Measurements from ENCODE around the gene TXNDC8. TPM values are rescaled to one million over a fixed set of nuclear protein-coding genes. Genes with fewer than 3 reads are reported as not detected.

Gene TXNDC8
- total and polyA plus RNA-seq, 2 experiments from 2014 or later: not detected

DNA sequence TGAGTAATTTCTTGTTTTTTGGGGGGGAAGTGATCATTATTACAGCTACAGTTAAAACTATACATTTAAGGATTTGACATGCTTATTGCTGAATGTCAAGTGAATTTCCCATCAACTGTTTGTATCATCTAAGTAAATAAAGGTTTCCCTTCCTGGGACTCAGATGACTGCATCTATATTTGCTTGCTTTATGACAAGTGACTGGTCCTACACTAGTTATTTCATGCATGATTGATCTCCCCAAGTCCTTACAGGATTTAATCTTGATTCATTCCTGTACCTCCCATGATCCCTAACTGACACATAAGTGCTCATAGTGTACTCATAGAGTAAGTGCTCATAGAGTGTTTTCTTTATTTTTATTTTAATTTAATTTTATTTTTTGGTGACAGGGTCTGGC is 2.8 kb downstream of the TXNDC8 start:
- Histone ChIP-seq H3K9me3 (ENCODE audit: low read depth) (no peaks in the 10 kb centered on the region), H3K27me3 (no peaks in the 10 kb centered on the region), H3K36me3 (no peaks in the 10 kb centered on the region), H3K4me3 (no peak overlapping the region), H3K27ac (no peak overlapping the region), H3K4me1 (ENCODE audit: low read depth) (no peaks in the 10 kb centered on the region)
- TF ChIP-seq, protein P1, sequence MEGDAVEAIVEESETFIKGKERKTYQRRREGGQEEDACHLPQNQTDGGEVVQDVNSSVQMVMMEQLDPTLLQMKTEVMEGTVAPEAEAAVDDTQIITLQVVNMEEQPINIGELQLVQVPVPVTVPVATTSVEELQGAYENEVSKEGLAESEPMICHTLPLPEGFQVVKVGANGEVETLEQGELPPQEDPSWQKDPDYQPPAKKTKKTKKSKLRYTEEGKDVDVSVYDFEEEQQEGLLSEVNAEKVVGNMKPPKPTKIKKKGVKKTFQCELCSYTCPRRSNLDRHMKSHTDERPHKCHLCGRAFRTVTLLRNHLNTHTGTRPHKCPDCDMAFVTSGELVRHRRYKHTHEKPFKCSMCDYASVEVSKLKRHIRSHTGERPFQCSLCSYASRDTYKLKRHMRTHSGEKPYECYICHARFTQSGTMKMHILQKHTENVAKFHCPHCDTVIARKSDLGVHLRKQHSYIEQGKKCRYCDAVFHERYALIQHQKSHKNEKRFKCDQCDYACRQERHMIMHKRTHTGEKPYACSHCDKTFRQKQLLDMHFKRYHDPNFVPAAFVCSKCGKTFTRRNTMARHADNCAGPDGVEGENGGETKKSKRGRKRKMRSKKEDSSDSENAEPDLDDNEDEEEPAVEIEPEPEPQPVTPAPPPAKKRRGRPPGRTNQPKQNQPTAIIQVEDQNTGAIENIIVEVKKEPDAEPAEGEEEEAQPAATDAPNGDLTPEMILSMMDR (IDR thresholded peaks at IDR 0.05; ENCODE audit: low read depth, low read length): no peak
- DNase-seq (ENCODE audit: low read depth in 1 of 2, low spot score in 1 of 2): no peak

DNA sequence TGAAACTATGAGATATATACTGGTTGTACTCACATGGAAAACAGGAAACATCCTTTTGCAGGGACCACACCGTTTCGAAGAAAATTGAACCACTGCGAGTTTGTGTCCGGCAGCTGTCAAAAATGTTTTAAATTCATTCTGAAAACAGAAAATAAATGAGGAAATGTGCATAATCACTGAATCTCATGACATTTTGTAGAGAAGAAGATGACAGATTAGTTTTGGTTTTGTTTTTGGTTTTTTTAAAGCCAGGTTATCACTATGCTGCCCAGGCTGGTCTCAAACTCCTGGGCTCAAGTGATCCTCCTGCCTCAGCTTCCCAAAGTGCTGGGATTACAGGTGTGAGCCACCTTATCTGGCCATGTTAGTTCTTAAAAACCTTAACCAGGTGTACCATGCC is 3.5 kb downstream of the TXNDC8 start:
- no peaks in the 10 kb centered on the region for H3K9me3 ChIP-seq (ENCODE audit: low read depth)
- H3K27me3 ChIP-seq: no peaks in the 10 kb centered on the region
- no peak overlapping the region for H3K27ac ChIP-seq
- no peaks in the 10 kb centered on the region for H3K36me3 ChIP-seq
- DNase-seq (ENCODE audit: low read depth in 1 of 2, low spot score in 1 of 2): no peak
- H3K4me1 ChIP-seq (ENCODE audit: low read depth): no peaks in the 10 kb centered on the region
- TF ChIP-seq, protein P1 (IDR thresholded peaks at IDR 0.05; ENCODE audit: low read depth, low read length): no peak
- no peak overlapping the region for H3K4me3 ChIP-seq

DNA sequence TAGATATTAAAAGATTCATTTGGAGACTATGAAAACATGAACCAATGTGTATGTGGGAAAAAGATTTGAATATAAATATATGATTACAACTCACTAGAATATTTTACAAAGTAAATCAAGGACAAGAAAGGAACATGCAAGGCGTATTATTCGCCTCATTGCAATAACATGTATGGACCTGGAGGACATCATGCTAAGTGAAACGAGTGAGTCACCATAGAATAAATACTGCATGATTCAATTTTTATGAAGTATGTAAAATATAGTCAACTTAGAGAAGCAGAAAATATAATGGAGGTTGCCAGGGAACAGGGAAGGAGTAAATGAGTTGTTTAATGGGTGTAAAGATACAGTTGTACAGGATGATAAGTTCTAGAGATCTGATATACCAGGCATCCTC is 4.9 kb downstream of the TXNDC8 start:
- no peak overlapping the region for H3K27ac ChIP-seq
- no peak for DNase-seq (ENCODE audit: low read depth in 1 of 2, low spot score in 1 of 2)
- H3K4me3 ChIP-seq: no peak overlapping the region
- H3K36me3 ChIP-seq: no peaks in the 10 kb centered on the region
- TF ChIP-seq, protein P1 (IDR thresholded peaks at IDR 0.05; ENCODE audit: low read depth, low read length): no peak
- H3K9me3 ChIP-seq (ENCODE audit: low read depth): no peaks in the 10 kb centered on the region
- H3K4me1 ChIP-seq (ENCODE audit: low read depth): no peaks in the 10 kb centered on the region
- no peaks in the 10 kb centered on the region for H3K27me3 ChIP-seq

DNA sequence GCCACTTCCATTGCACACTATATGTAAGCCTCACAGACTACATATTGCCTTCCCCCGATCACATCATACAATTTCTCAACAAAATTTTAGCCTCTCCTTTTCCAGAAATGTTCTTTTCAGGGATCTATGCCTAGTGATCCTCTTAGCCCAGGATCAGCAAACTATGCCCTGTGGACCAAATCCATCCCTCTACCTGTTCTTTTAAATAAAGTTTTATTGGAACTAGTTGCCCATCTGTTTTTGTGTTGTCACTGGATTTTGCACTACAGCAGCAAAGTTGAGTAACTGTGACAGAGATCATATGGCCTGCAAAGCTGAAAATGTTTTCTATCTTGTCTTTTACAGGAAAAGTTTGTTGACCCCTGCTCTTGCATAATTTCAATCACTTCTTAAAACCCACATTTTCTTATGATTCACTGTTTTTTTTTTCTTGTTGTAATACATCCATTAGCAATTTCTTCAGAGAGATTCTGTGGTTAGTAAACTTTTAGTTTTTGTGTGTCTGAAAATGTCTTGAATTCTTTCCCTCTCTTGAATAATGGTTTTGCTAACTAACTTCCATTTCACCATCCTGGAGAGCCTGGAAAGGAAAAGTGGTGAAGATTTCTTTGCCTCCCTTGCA is 7.1 kb downstream of the TXNDC8 start:
- peak in 1 of 2 donors; percentile 57 for DNase-seq (ENCODE audit: low read depth in 1 of 2, low spot score in 1 of 2)
- no peak overlapping the region for H3K4me3 ChIP-seq
- TF ChIP-seq, protein P1 (IDR thresholded peaks at IDR 0.05; ENCODE audit: low read depth, low read length): no peak

DNA sequence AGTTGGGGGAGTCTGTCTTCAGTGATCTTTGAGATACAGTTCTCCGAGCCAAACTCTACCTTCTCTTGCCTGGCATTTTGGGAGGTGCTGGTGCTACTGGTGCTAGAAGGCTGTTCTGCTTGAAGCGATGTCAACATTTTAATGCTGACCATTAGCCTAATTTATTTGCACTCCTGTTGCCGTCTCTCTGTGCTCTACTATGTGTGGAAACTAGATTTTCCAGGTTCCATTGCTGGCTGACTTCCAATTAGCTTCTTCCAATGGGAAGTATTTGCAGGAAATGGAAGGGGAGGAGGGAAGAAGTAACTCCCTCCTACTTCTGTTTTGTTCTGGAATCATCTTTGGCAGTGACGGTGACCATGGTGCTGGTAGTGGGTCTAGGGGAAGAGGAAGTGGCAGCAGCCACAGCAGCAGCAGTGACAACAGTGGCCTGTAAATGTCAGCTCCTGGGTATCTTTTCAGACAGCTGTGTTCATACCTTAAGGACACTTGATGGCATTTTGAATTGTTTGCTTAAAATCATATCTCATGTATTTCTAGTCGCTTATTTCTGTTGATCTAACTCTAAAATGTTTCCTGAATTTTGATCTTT is 7.9 kb downstream of the TXNDC8 start:
- DNase-seq (ENCODE audit: low read depth in 1 of 2, low spot score in 1 of 2): no peak

More for the DNA sequence above, 7.1 kb downstream of the TXNDC8 start:
- H3K9me3 ChIP-seq (ENCODE audit: low read depth): no peaks in the 10 kb centered on the region
- H3K4me1 ChIP-seq (ENCODE audit: low read depth): no peaks in the 10 kb centered on the region
- no peaks in the 10 kb centered on the region for H3K27me3 ChIP-seq
- no peaks in the 10 kb centered on the region for H3K36me3 ChIP-seq
- no peak overlapping the region for H3K27ac ChIP-seq

More for the DNA sequence above, 7.9 kb downstream of the TXNDC8 start:
- Histone ChIP-seq H3K36me3 (no peaks in the 10 kb centered on the region), H3K9me3 (ENCODE audit: low read depth) (no peaks in the 10 kb centered on the region), H3K27ac (no peak overlapping the region), H3K4me1 (ENCODE audit: low read depth) (no peaks in the 10 kb centered on the region), H3K4me3 (no peak overlapping the region), H3K27me3 (no peaks in the 10 kb centered on the region)
- TF ChIP-seq, protein P1 (IDR thresholded peaks at IDR 0.05; ENCODE audit: low read depth, low read length): no peak

Data from cardiac muscle cell (in vitro differentiated cells and primary cell).